ENCODE results near the gene PDE3B.
"Not testable (repeated sequence)": the region's sequence is repeated elsewhere in the genome, so short reads cannot be mapped to it uniquely, and the experiment has no call there.

The PDE3B gene

GRCh38 chr11:14678350-14678749, 34.7 kb downstream of the PDE3B start:
- no peak for DNase-seq

- DNase-seq: no peak
Measured at GRCh38 chr11:14679662-14680061, 36.1 kb downstream of the PDE3B start.

- DNase-seq: not testable (repeated sequence)
Measured at GRCh38 chr11:14684234-14684915, 40.8 kb downstream of the PDE3B start.

- no peak for DNase-seq
Measured at GRCh38 chr11:14687456-14687855, 43.9 kb downstream of the PDE3B start.

- no peak for DNase-seq
Measured at GRCh38 chr11:14687943-14688627, 44.5 kb downstream of the PDE3B start.

- DNase-seq: not testable (repeated sequence)
Measured at GRCh38 chr11:14695656-14696055, 52.1 kb downstream of the PDE3B start.

- no peak for DNase-seq
Measured at GRCh38 chr11:14698771-14699170, 55.2 kb downstream of the PDE3B start.

- no peak for DNase-seq
Measured at GRCh38 chr11:14700593-14700992, 57.0 kb downstream of the PDE3B start.

- no peak for DNase-seq
Measured at GRCh38 chr11:14702760-14703159, 59.2 kb downstream of the PDE3B start.

GRCh38 chr11:14703731-14704130, 60.1 kb downstream of the PDE3B start:
- no peak for DNase-seq

GRCh38 chr11:14705067-14705466, 61.5 kb downstream of the PDE3B start:
- no peak for DNase-seq

GRCh38 chr11:14713496-14714244, 70.1 kb downstream of the PDE3B start:
- DNase-seq: no peak

GRCh38 chr11:14715669-14716068, 72.1 kb downstream of the PDE3B start:
- DNase-seq: not testable (repeated sequence)

- DNase-seq: no peak
Measured at GRCh38 chr11:14722496-14722895, 78.9 kb downstream of the PDE3B start.

- no peak for DNase-seq
Measured at GRCh38 chr11:14725150-14725549, 81.5 kb downstream of the PDE3B start.

GRCh38 chr11:14727215-14727614, 83.6 kb downstream of the PDE3B start:
- DNase-seq: no peak

- no peak for DNase-seq
Measured at GRCh38 chr11:14727746-14728145, 84.1 kb downstream of the PDE3B start.

GRCh38 chr11:14740539-14740938, 96.9 kb downstream of the PDE3B start:
- DNase-seq: not testable (repeated sequence)

- no peak for DNase-seq
Measured at GRCh38 chr11:14741195-14741594, 97.6 kb downstream of the PDE3B start.

GRCh38 chr11:14742849-14743559, 99.4 kb downstream of the PDE3B start:
- no peak for DNase-seq

- not testable (repeated sequence) for DNase-seq
Measured at GRCh38 chr11:14743667-14744066, 100.1 kb downstream of the PDE3B start.

GRCh38 chr11:14746857-14747395, 103.3 kb downstream of the PDE3B start:
- no peak for DNase-seq

- no peak for DNase-seq
Measured at GRCh38 chr11:14748090-14748489, 104.5 kb downstream of the PDE3B start.
